ENCODE results near the gene HTRA3. TPM values are rescaled to one million over a fixed set of nuclear protein-coding genes. Genes with fewer than 3 reads are reported as not detected.

HTRA3 gene
- total and polyA plus RNA-seq, 2 of the 4 experiments (the other 2 are of a cell fraction), result 1.3 to 9.5 TPM

DNA sequence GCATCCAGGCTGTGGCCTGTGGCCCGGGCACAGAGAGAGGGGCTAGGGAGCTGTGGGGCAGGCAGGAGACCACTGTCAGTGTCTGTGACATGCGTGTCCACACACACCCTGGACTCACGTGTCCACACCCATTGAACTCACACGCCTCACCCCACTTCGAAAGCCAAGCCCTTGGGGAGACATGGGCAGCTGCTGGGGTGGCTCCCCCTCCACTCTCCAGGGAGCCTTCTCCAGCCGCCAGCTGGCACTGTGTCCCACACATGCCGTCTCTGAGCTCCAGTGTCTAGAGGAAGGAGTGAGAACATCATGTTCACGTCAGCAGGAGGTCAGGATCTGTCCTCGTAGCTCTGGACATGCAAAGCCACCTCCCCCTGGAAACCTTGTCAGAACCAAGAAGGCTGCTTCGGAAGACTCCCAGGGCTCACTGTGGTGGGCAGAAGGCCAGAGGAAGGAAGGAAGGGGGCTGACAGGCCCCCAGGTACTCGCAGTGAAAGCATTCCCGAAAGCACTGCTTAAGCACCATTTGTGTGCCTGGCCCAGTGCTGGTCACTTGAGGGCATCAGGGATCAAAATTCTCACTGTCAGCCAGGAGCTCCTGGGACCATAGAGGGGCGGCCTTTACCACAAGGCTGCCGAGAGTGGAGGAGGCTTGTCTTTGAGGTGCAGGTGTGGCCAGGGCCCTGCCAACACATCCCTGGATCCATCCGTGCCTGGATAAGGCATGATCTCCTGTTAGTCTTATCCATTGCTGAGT, 61.4 kb downstream of the HTRA3 start (continued):
- TF ChIP-seq CTCF (conservative IDR thresholded peaks at IDR 0.05; ENCODE audit: low read depth, low read length), result no peak
- TF ChIP-seq MAZ (IDR thresholded peaks at IDR 0.05; ENCODE audit: borderline replicate concordance, low read depth, low read length), result no peak
- no peak for TF ChIP-seq MXI1 (IDR thresholded peaks at IDR 0.05; ENCODE audit: borderline replicate concordance, low read depth, low read length)
- TF ChIP-seq MAFK (IDR thresholded peaks at IDR 0.05; ENCODE audit: low read depth, low read length), result no peak
- TF ChIP-seq SMC3 (IDR thresholded peaks at IDR 0.05; ENCODE audit: low read depth, low read length), result no peak
- TF ChIP-seq BHLHE40 (IDR thresholded peaks at IDR 0.05; ENCODE audit: low read depth, low read length), result no peak

All from IMR-90 (cell line).